Retina (tissue), 1 donor: Measurements from ENCODE around the gene PWWP2B.
A peak's percentile ranks its signal among the peaks of the same experiment; 100 is the strongest.

ENCODE experiments used
- DNase-seq: peaks from one replicate; pipeline ENCODE4 v3.0.0-alpha.2; 2016

Gene PWWP2B

GRCh38 chr10:132420469-132420980 lies 23.5 kb downstream of the PWWP2B start:
- DNase-seq = no peak

GRCh38 chr10:132420981-132421846 lies 24.2 kb downstream of the PWWP2B start:
- peak; percentile 75 for DNase-seq

- no peak for DNase-seq
Observed at GRCh38 chr10:132421847-132422751, 25.1 kb downstream of the PWWP2B start.

- DNase-seq = no peak
Observed at GRCh38 chr10:132422903-132423825, 26.2 kb downstream of the PWWP2B start.

DNA sequence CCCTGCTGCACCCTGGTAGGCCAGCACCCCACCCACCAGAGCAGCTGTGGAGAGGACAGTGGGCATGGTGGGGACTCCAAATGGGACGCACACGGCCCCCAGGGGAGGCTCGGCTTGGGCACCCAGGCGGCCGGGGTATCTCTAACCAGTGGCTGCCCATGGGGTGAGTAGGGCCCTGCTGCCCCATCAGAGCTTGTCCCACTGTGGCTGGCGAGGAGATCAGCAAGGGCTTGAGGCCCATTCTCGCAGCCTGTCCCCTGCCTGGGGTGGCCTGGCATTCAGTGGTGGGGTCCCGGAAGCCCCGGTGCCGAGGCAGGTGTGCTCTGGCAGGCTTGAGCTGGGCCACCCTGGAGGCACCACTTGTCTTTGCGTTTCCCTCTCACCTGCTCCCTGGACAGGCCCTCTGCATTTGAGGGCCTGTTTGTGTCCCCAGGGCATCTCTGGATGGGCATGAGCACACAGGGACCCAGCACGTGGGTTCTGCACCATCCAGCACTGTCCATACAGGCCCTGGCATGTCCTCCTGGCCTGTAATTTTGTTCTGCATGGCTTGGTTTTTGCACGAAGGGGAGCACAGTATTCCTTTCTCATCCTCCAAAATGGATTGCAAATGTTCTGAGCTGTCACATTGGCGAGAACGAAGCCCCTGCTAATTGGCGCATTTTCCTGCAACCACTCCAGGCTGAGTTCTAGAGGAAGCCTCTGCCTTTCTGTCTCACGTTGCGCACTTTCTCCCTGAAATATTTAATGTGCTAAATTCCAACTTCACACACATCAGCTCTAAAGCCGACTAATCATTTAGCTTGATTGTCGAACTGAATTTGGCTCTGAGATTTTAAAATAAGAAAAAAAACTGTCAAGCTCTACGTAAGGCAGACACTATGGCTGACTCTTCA lies 27.2 kb downstream of the PWWP2B start:
- no peak for DNase-seq

DNA sequence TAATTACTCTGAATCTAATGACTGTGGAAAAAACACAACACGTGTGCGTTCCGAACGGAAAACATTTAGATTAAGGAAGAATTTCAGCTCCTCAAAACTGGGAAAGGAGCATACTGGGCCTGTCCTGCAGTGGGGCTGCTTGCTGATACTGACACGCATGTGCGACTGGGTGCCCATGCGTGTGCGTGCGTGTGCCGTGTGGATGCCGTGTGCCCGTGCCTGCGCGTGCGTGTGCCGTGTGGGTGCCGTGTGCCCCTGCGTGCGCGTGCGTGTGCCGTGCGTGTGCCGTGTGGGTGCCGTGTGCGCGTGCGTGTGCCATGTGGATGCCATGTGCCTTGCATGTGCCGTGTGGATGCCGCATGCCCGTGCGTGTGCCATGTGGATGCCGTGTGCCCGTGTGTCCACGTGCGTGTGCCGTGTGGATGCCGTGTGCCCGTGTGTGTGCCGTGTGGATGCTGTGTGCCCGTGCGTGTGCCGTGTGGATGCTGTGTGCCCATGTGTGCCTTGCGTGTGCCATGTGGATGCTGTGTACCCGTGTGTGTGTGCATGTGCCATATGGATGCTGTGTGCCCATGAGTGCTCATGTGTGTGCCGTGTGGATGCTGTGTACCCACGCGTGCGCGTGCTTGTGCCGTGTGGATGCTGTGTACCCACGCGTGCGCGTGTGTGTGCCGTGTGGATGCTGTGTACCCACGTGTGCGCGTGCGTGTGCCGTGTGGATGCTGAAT lies 28.2 kb downstream of the PWWP2B start:
- no peak for DNase-seq

- DNase-seq = no peak
Observed at GRCh38 chr10:132425757-132426155, 28.8 kb downstream of the PWWP2B start.

- no peak for DNase-seq
Observed at GRCh38 chr10:132427006-132427771, 30.2 kb downstream of the PWWP2B start.

DNA sequence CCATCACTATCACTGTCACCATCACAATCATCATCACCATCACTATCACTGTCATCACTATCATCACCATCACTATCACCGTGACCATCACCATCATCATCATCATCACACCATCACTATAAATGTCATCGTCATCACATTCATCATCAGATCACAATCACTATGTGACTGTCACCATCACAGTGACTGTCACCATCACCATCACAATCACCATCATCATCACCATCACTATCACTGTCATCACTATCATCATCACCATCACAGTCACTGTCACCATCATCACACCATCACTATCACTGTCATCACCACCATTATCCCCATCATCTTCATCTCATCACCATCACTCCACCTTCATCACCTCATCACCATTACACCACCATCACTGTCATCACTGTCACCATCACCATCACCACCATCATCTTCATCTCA lies 31.0 kb downstream of the PWWP2B start:
- no peak for DNase-seq

- DNase-seq = no peak
Observed at GRCh38 chr10:132428486-132428995, 31.5 kb downstream of the PWWP2B start.

DNA sequence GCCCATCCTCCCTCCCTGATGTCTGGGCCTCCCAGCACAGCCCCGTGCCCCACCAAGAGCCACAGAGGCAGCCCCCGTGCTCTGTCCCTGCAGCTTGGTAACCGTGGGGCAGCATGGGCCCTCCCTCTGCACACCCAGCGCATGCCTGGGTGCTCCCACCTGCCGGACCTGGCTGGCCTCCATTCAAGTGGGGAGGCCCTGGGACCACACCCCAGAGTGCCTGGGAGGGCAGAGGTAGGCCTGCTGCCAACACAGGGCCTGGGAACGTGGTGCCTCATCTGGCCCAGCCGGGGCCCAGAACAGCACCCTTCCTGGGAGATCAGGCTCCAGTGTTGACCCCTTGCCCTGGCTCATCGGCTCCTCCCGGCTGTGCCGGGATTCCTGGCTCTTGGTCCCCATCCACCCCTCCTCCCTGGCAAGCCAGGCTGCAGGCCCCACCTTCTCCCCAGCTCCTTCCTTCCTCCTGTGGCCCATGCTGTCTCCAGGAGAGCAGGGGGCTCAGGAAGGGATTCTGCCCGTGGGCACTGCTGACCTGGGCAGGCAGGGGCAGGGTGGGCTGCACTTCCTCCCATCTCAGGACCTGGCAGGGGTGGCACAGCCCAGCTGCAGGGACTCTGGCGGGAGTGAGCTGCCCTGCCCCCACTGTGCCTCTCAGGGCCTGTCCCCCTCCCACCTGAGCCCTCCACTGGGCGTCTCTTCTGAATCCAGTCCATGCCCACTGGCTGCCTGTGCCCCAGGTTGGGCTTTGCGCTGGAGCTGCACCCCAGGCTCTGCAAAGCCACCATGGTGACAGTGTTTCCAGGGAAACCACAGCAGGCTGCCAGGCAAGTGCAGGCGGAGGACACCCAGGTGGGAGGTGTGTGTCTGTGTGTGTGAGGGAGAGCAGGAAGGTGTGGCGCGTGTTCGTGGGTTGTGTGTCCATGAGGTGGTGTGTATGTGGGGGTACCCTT lies 32.6 kb downstream of the PWWP2B start:
- no peak for DNase-seq

DNA sequence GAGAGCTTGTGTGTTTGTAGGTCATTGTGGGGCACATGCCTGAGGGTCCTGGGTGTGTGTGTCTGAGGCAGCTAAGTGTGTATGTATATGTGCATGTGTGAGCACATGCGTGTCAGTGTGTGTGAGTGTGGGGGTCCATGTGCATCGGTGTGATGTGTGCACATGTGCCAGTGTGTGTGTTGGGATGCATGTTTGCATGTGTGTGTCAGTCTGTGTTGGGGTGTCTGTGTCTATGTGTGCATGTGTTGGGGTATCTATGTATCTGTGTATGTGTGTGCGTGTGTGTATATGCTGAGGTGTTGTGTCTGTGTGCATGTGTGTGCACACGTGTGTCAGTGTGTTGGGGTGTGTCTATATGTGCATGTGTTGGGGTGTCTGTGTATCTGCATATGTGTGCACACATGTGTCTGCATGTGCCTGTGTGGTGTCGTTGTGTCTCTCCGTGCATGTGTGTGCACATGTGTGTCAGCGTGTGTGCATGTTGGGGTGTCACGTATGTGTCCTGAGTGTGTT lies 33.3 kb downstream of the PWWP2B start:
- DNase-seq = no peak

DNA sequence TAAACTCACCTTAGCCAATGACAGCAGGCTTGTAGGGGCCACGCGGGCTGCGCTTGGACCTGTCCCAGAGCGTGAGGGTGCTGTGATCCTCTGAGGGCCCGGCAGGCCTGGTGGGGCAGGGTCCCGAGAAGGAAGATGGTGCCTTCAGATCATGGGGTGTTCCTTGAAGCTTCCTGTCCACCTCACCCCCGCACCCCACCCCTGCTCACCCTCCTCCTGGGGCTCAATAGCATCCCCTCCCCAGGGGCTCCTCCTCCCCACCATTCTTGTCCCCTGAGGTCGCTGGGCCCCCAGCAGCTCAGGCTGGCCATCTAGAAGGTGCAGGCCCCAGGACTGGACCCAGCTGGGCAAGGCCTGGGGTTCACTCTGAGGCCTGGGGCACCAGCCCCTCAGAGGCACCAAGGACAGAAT lies 33.9 kb downstream of the PWWP2B start:
- no peak for DNase-seq

DNA sequence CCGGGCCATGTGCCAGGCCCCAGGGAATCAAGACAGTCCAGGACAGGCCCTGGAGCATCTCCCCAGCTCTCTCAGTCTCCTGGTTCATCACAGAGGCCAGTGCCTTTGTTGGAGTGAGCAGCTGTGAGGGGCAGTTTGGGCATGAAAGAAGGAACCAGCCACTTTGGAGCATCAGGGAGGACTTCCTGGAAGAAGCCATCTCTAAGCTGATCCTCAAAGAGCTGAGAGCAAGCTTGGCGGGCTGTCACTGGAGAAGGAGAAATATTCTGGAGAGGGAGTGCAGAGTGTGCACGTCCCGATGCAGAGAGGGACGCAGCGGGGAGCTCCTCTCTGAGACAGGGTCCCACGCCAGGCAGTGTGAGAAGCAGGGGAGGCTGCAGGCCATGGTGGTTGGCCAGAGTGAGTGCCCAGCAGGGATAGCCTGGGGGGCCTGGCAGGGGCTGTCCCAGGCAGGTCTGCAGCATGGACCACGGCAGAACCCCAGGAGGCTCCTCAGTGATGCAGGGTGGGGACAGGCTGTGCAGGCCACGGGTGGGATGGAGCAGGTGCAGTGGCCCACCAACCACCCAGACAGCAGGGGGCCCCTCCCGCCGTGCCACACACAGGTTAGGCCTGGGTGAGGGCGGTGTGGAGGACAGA lies 34.7 kb downstream of the PWWP2B start:
- no peak for DNase-seq

DNA sequence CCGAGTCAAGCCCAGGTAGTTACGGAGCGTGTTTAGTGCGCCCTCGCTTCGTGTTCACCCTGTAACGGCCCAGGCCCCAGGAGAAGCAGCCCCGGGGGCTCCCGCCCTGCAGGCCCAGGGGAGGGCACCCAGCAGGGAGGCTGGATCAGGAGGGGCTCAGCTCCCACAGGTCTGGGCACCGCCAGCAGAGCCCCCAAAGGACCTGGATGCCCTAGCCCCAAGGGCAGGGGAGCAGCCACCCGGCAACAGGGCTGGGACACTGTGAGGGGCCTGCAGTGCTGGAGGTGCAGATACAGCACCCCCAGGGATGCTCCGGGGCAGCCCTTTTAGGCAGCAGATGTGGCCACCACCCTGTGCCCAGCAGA lies 35.2 kb downstream of the PWWP2B start:
- DNase-seq = no peak

DNA sequence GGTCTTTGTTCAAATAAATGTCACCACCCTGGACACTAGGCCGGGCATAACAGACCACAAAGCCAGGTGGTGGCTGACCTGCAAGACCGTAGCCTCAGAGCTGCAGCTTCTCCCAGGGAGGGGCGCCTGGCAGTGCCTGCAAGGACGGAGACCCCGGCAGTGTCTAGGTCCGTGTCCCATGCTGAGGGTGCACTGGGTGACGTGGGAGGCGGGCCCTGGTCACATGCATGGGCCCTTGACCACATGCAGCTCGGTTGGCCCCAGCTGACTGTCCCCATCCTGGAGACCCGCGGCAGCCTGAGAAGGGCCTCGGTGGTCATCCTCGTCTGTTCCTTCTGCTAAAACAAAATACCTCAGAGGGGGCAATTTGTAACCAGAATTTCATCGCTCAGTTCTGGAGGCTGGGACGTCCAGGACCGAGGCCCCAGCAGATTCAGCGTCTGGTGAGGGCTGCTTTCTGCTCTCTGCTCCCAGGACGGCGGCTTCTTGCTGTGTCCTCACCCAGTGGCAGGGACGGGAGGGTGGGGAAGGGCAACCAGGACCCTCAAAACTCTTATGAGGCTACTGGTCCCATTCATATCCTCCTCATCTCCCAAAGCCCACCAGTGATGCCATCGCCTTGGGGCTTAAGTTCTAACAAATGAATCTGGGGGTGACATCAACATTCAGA lies 36.8 kb downstream of the PWWP2B start:
- DNase-seq = no peak

DNA sequence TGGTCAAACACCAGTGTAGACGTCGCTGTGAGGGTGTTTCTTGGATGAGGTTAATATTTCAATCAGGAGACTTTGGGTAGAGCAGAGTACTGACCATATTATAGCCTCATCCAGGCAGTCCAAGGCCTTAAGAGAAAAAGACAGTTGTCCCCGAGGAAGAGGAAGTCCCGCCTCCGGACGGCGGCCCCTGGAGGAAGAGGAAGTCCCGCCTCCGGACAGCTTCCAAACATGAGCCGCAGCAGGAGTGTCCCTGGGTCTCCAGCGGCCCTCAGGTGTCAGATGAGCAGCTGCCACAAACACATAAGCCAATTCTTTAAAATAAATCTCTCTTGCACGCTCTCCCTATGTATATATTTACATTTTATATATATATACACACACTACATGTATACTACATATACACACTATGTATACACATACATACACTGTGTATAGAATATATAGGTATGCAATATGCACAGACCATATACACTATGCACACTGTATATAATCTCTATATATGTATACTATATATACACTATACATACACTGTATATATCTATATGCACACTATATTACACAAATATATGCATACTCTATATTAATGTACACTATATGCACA lies 37.5 kb downstream of the PWWP2B start:
- DNase-seq = no peak
